Neural progenitor cell (in vitro differentiated cells): ENCODE results near the gene ANXA8.

Experiments used
- EZH2phosphoT487 ChIP-seq: fragments of 200-600 bp; sonication (generic); IDR thresholded peaks from 2 replicates; pipeline ENCODE4 v1.6.1; 2017; ENCODE audit warnings: antibody characterized with exemption
- TF ChIP-seq, protein P1 (sequence below): fragments of 200-600 bp; sonication (generic); IDR thresholded peaks from 2 replicates; pipeline ENCODE4 v1.5.1; 2017; ENCODE audit warnings: antibody characterized with exemption, mild to moderate bottlenecking

DNA sequence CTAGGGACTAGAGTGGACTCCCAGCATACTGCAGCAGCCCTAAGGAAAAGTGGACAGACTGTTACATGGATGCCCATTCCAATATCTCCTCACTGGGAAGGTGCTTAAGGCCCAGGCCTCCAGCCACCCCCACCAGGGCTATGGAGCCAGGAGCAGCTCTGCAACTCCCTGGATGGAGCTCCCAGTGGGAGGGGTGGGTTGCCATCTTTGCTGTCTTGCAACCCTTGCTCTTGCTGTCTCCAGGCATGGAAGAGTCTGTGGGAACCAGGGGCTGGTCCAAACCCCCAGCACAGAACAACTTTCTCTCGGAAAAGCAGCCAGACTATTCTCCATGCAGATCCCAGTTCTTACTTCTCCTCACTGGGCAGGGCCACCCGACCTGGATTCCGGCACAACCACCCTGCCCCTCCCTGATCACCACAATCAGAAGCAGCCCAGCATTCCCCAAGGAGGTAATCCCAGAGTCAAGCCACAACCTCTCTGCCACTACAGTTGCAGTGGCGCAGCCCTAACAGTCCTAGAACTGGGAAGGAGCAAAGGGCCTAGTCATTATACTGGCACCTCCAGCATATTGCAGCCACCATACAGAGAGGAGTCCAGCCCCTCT, 58.0 kb downstream of the ANXA8 start:
- TF ChIP-seq, protein P1, sequence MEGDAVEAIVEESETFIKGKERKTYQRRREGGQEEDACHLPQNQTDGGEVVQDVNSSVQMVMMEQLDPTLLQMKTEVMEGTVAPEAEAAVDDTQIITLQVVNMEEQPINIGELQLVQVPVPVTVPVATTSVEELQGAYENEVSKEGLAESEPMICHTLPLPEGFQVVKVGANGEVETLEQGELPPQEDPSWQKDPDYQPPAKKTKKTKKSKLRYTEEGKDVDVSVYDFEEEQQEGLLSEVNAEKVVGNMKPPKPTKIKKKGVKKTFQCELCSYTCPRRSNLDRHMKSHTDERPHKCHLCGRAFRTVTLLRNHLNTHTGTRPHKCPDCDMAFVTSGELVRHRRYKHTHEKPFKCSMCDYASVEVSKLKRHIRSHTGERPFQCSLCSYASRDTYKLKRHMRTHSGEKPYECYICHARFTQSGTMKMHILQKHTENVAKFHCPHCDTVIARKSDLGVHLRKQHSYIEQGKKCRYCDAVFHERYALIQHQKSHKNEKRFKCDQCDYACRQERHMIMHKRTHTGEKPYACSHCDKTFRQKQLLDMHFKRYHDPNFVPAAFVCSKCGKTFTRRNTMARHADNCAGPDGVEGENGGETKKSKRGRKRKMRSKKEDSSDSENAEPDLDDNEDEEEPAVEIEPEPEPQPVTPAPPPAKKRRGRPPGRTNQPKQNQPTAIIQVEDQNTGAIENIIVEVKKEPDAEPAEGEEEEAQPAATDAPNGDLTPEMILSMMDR, result no peak
- no peak for TF ChIP-seq EZH2phosphoT487
